Neural progenitor cell (in vitro differentiated cells): ENCODE data around the gene VEGFA. TPM values are rescaled to one million over a fixed set of nuclear protein-coding genes. Genes with fewer than 3 reads are reported as not detected.

Experiments
- DNase-seq: peaks from one replicate; pipeline ENCODE4 v3.0.0-alpha.2; 2016; ENCODE audit warnings: low spot score
- H2AFZ ChIP-seq: fragments of 200-600 bp; sonication (generic); replicated peaks from 2 replicates; pipeline ENCODE4 v1.6.1; 2016; ENCODE audit warnings: antibody characterized with exemption
- H3F3A ChIP-seq: fragments of 200-600 bp; sonication (generic); 2 replicates; pipeline ENCODE4 v1.6.1; 2016; ENCODE audit warnings: antibody characterized with exemption, low read depth
- H3K27ac ChIP-seq: fragments of 200-600 bp; sonication (generic); 2 replicates; pipeline ENCODE4 v1.5.1; 2016; ENCODE audit warnings: mild to moderate bottlenecking
- H3K27me3 ChIP-seq: fragments of 200-600 bp; sonication (generic); 2 replicates; pipeline ENCODE4 v1.6.1; 2016; ENCODE audit warnings: mild to moderate bottlenecking, moderate library complexity
- H3K36me3 ChIP-seq: fragments of 200-600 bp; sonication (generic); 2 replicates; pipeline ENCODE4 v1.5.1; 2016
- H3K4me1 ChIP-seq: fragments of 200-600 bp; sonication (generic); 2 replicates; pipeline ENCODE4 v1.6.1; 2016; ENCODE audit warnings: mixed run types
- H3K4me2 ChIP-seq: fragments of 200-600 bp; sonication (generic); 2 replicates; pipeline ENCODE4 v1.6.1; 2016
- H3K4me3 ChIP-seq: fragments of 200-600 bp; sonication (generic); 2 replicates; pipeline ENCODE4 v1.5.1; 2016
- H3K79me2 ChIP-seq: fragments of 200-600 bp; sonication (generic); 2 replicates; pipeline ENCODE4 v1.6.1; 2016; ENCODE audit warnings: low read depth
- H3K9ac ChIP-seq: fragments of 200-600 bp; sonication (generic); 2 replicates; pipeline ENCODE4 v1.6.1; 2016
- H3K9me3 ChIP-seq: fragments of 200-600 bp; sonication (generic); 2 replicates; pipeline ENCODE4 v1.5.1; 2016; ENCODE audit warnings: low read depth
- H4K20me1 ChIP-seq: fragments of 200-600 bp; sonication (generic); 2 replicates; pipeline ENCODE4 v1.6.1; 2016; ENCODE audit warnings: low read depth
- H3K27ac Mint-ChIP-seq: 3 replicates; pipeline ENCODE4 v1.8.0; 2021; ENCODE audit warnings: mixed read lengths
- H3K27me3 Mint-ChIP-seq: 2 replicates; pipeline ENCODE4 v1.8.0; 2022; ENCODE audit warnings: low read depth, mild to moderate bottlenecking, inconsistent platforms, moderate library complexity, mixed read lengths; ENCODE audit not compliant: insufficient read depth
- H3K36me3 Mint-ChIP-seq: 3 replicates; pipeline ENCODE4 v1.8.0; 2021; ENCODE audit warnings: mixed read lengths
- H3K4me1 Mint-ChIP-seq: 3 replicates; pipeline ENCODE4 v1.8.0; 2021; ENCODE audit warnings: mixed read lengths
- H3K4me3 Mint-ChIP-seq: 3 replicates; pipeline ENCODE4 v1.8.0; 2021; ENCODE audit warnings: mild to moderate bottlenecking, moderate library complexity, mixed read lengths
- H3K9me3 Mint-ChIP-seq: 3 replicates; pipeline ENCODE4 v1.8.0; 2020; ENCODE audit warnings: mixed read lengths
- CTCF ChIP-seq: fragments of 200-600 bp; sonication (generic); IDR thresholded peaks from 2 replicates; pipeline ENCODE4 v1.5.1; 2017; ENCODE audit warnings: antibody characterized with exemption, mild to moderate bottlenecking
- EZH2 ChIP-seq: fragments of 200-600 bp; sonication (generic); IDR thresholded peaks from 2 replicates; pipeline ENCODE4 v1.6.1; 2017; ENCODE audit warnings: antibody characterized with exemption, mild to moderate bottlenecking, moderate library complexity
- EZH2phosphoT487 ChIP-seq: fragments of 200-600 bp; sonication (generic); IDR thresholded peaks from 2 replicates; pipeline ENCODE4 v1.6.1; 2017; ENCODE audit warnings: antibody characterized with exemption
- total RNA-seq: library from RNA; depleted of rRNA; stranded (reverse); fragments of >200 nt; gene quantifications from 2 replicates; pipeline ENCODE4 v1.2.3, GENCODE V29; 2015; ENCODE audit warnings: low replicate concordance

Gene VEGFA
- total RNA-seq, 1 donor from 2014 or later: 49.6 TPM

- Histone ChIP-seq H3K9me3 (no peaks in the 10 kb centered on the region), H3K27me3 (no peaks in the 10 kb centered on the region), H2AFZ (no peak overlapping the region), H3K4me2 (no peak overlapping the region), H3K27ac (no peak overlapping the region), H3K9ac (no peak overlapping the region), H3K4me1 (no peaks in the 10 kb centered on the region), H4K20me1 (no peaks in the 10 kb centered on the region), H3K36me3 (no peaks in the 10 kb centered on the region), H3F3A (no peaks in the 10 kb centered on the region), H3K4me3 (no peak overlapping the region), H3K79me2 (no peaks in the 10 kb centered on the region)
- H3K36me3 Mint-ChIP-seq: no peaks in the 10 kb centered on the region
- H3K4me1 Mint-ChIP-seq: peaks cover 11% of the 10 kb centered on the region
- H3K27me3 Mint-ChIP-seq: peaks cover 7% of the 10 kb centered on the region
- peak; percentile 18 for DNase-seq
- H3K27ac Mint-ChIP-seq: no peak overlapping the region
- H3K9me3 Mint-ChIP-seq: no peaks in the 10 kb centered on the region
- H3K4me3 Mint-ChIP-seq: peak overlapping the region; percentile 10
- no peak for TF ChIP-seq EZH2
- no peak for TF ChIP-seq CTCF
- TF ChIP-seq EZH2phosphoT487: no peak
These were observed 43.0 kb downstream of the VEGFA start for GRCh38 chr6:43812850-43813578.

- Histone ChIP-seq H3K79me2 (no peaks in the 10 kb centered on the region), H4K20me1 (no peaks in the 10 kb centered on the region)
These were observed 44.1 kb downstream of the VEGFA start for GRCh38 chr6:43814111-43814510.

GRCh38 chr6:43814865-43815264 lies 44.9 kb downstream of the VEGFA start:
- Histone ChIP-seq H3K27ac (no peak overlapping the region), H3K27me3 (no peaks in the 10 kb centered on the region), H3K36me3 (no peaks in the 10 kb centered on the region), H3K9ac (no peak overlapping the region), H3K79me2 (no peaks in the 10 kb centered on the region), H3F3A (no peaks in the 10 kb centered on the region), H4K20me1 (no peaks in the 10 kb centered on the region), H3K4me1 (no peaks in the 10 kb centered on the region), H3K9me3 (no peaks in the 10 kb centered on the region), H2AFZ (no peak overlapping the region), H3K4me3 (no peak overlapping the region), H3K4me2 (no peak overlapping the region)
- Mint-ChIP-seq H3K27ac (no peak overlapping the region), H3K4me1 (peaks cover 11% of the 10 kb centered on the region), H3K27me3 (peaks cover 7% of the 10 kb centered on the region), H3K4me3 (no peak overlapping the region), H3K9me3 (no peaks in the 10 kb centered on the region), H3K36me3 (no peaks in the 10 kb centered on the region)
- DNase-seq: no peak
- TF ChIP-seq EZH2 (no peak), EZH2phosphoT487 (no peak), CTCF (no peak)

More at GRCh38 chr6:43814111-43814510, 44.1 kb downstream of the VEGFA start:
- no peak overlapping the region for H3K27ac ChIP-seq
- Mint-ChIP-seq H3K4me3 (no peak overlapping the region), H3K36me3 (no peaks in the 10 kb centered on the region), H3K4me1 (peaks cover 8% of the 10 kb centered on the region), H3K27me3 (peaks cover 7% of the 10 kb centered on the region), H3K27ac (no peak overlapping the region), H3K9me3 (no peaks in the 10 kb centered on the region)
- no peaks in the 10 kb centered on the region for H3K36me3 ChIP-seq
- H3K4me3 ChIP-seq: no peak overlapping the region
- H3K4me2 ChIP-seq: no peak overlapping the region
- no peak for DNase-seq
- no peaks in the 10 kb centered on the region for H3K27me3 ChIP-seq
- H2AFZ ChIP-seq: no peak overlapping the region
- TF ChIP-seq CTCF (no peak), EZH2 (no peak), EZH2phosphoT487 (no peak)
- no peaks in the 10 kb centered on the region for H3K4me1 ChIP-seq
- no peaks in the 10 kb centered on the region for H3K9me3 ChIP-seq
- H3F3A ChIP-seq: no peaks in the 10 kb centered on the region
- H3K9ac ChIP-seq: no peak overlapping the region
